HG02840 (cell line): ENCODE data around the gene RDH5.

Experiments
- ATAC-seq: cut with Tn5 transposase; IDR thresholded peaks from one replicate; pipeline ENCODE4 v1.9.1; 2021; ENCODE audit warnings: mild to moderate bottlenecking, moderate library complexity, moderate number of reproducible peaks; ENCODE audit not compliant: unreplicated experiment, low FRiP score

Gene RDH5

GRCh38 chr12:55695349-55695748, 24.8 kb upstream of the RDH5 start:
- no peak for ATAC-seq

GRCh38 chr12:55696141-55696540, 24.1 kb upstream of the RDH5 start:
- ATAC-seq = no peak

- no peak for ATAC-seq
Measured at GRCh38 chr12:55696796-55697462, 23.3 kb upstream of the RDH5 start.

GRCh38 chr12:55697686-55698085, 22.5 kb upstream of the RDH5 start:
- ATAC-seq = no peak

GRCh38 chr12:55698241-55698955, 21.8 kb upstream of the RDH5 start:
- no peak for ATAC-seq

- no peak for ATAC-seq
Measured at GRCh38 chr12:55698965-55699364, 21.2 kb upstream of the RDH5 start.

- ATAC-seq = no peak
Measured at GRCh38 chr12:55699471-55700055, 20.6 kb upstream of the RDH5 start.

- ATAC-seq = no peak
Measured at GRCh38 chr12:55700255-55701018, 19.8 kb upstream of the RDH5 start.

GRCh38 chr12:55702861-55703260, 17.3 kb upstream of the RDH5 start:
- no peak for ATAC-seq

- no peak for ATAC-seq
Measured at GRCh38 chr12:55703288-55703687, 16.9 kb upstream of the RDH5 start.

- ATAC-seq = no peak
Measured at GRCh38 chr12:55703901-55704761, 16.1 kb upstream of the RDH5 start.

- no peak for ATAC-seq
Measured at GRCh38 chr12:55704824-55705718, 15.1 kb upstream of the RDH5 start.

GRCh38 chr12:55705782-55706402, 14.3 kb upstream of the RDH5 start:
- no peak for ATAC-seq

GRCh38 chr12:55706568-55707218, 13.5 kb upstream of the RDH5 start:
- no peak for ATAC-seq

GRCh38 chr12:55707219-55707671, 12.9 kb upstream of the RDH5 start:
- ATAC-seq = no peak

- ATAC-seq = no peak
Measured at GRCh38 chr12:55707841-55708694, 12.1 kb upstream of the RDH5 start, which contains the start of gene ITGA7. Gene ITGA7, minus strand, starts transcription at chr12:55707904. Its CDS starts 222 bp downstream, at chr12:55707682.

- ATAC-seq = no peak
Measured at GRCh38 chr12:55708695-55709233, 11.4 kb upstream of the RDH5 start.
